Measurements from ENCODE around the gene SHC1. TPM values are rescaled to one million over a fixed set of nuclear protein-coding genes. Genes with fewer than 3 reads are reported as not detected.

The SHC1 gene
- total RNA-seq, 1 donor from 2014 or later, result 69.0 TPM

DNA sequence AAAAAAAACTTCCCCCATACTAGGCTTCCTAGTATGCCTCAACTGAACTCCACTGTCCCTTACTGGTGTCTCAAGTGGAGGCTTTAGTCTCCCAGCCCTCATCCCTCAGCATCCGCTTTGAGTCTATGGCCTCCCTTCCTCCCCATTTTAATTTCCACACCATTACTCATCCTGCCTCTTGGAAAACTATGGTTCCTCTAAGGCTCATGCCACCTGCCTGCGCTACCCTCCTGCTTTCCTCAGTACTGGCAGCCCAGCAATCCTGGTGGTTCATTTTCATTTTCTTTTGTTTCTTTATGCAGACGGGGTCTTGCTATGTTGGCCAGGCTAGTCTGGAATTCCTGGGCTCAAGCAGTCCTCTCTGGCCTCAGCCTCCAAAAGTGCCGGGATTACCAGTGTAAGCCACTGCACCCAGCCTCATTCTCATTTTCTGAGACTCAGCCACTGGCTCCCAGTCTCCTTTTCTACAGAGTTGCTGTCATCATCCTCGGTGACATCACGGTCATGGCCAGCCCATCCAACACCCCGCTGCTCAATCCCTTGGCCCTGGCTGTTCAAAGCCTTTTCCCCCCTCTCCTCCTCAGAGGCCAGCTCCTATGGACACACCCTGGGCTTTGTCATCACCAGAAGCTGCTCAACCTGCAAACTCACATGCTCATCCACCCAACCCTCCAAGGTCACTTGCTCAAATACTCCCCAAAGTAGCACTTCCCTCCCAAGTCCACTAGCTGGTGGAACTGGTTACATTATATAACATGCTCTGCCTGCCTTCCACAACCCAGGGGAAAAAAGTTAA lies 31.7 kb downstream of the SHC1 start:
- peaks cover 62% of the 10 kb centered on the region for H3K4me1 Mint-ChIP-seq
- H3K4me3 ChIP-seq, result no peak overlapping the region
- no peak overlapping the region for H2AFZ ChIP-seq (replicated peaks)
- no peaks in the 10 kb centered on the region for H3K27me3 ChIP-seq
- no peaks in the 10 kb centered on the region for H3K9me3 ChIP-seq (ENCODE audit: low read depth)
- H4K20me1 ChIP-seq (ENCODE audit: low read depth), result peaks cover under 1% of the 10 kb centered on the region
- H3K9ac ChIP-seq, result no peak overlapping the region
- H3K27me3 Mint-ChIP-seq (ENCODE audit: insufficient read depth, low read depth), result peaks cover 13% of the 10 kb centered on the region
- TF ChIP-seq EZH2 (IDR thresholded peaks at IDR 0.05) (no peak), EZH2phosphoT487 (IDR thresholded peaks at IDR 0.05) (no peak)
- TF ChIP-seq, protein P1, sequence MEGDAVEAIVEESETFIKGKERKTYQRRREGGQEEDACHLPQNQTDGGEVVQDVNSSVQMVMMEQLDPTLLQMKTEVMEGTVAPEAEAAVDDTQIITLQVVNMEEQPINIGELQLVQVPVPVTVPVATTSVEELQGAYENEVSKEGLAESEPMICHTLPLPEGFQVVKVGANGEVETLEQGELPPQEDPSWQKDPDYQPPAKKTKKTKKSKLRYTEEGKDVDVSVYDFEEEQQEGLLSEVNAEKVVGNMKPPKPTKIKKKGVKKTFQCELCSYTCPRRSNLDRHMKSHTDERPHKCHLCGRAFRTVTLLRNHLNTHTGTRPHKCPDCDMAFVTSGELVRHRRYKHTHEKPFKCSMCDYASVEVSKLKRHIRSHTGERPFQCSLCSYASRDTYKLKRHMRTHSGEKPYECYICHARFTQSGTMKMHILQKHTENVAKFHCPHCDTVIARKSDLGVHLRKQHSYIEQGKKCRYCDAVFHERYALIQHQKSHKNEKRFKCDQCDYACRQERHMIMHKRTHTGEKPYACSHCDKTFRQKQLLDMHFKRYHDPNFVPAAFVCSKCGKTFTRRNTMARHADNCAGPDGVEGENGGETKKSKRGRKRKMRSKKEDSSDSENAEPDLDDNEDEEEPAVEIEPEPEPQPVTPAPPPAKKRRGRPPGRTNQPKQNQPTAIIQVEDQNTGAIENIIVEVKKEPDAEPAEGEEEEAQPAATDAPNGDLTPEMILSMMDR (IDR thresholded peaks at IDR 0.05), result no peak
- peaks cover 26% of the 10 kb centered on the region for H3K4me1 ChIP-seq
- peaks cover 10% of the 10 kb centered on the region for H3K79me2 ChIP-seq (ENCODE audit: low read depth)
- no peaks in the 10 kb centered on the region for H3K36me3 Mint-ChIP-seq
- DNase-seq (ENCODE audit: low spot score), result no peak
- no peak overlapping the region for H3K4me2 ChIP-seq
- peak overlapping the region; percentile 77 for H3K4me3 Mint-ChIP-seq
- H3K9me3 Mint-ChIP-seq, result no peaks in the 10 kb centered on the region
- H3K27ac Mint-ChIP-seq, result peak overlapping the region; percentile 42
- no peaks in the 10 kb centered on the region for H3K36me3 ChIP-seq
- H3K27ac ChIP-seq, result no peak overlapping the region
- H3F3A ChIP-seq (ENCODE audit: low read depth), result peaks cover 25% of the 10 kb centered on the region

DNA sequence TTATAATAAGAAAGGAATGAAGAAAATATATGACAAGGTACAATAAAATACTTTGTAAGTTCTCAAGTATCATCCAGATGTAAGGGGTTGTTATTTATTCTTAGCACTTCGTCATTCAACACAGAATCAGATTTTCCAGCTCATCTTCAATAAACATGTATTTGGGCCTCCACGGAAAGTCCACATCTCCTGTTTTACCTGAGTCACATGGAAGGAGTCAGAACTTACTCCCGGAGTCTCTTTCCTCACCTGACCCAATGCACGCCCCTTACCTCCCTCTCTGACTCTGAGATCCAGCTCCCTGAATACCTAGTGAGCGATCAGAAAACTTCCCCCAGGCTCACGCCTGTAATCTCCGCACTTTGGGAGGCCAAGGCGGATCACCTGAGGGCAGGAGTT lies 32.6 kb downstream of the SHC1 start:
- H3K27ac Mint-ChIP-seq, result peak overlapping the region; percentile 100
- H3K9ac ChIP-seq, result no peak overlapping the region
- no peak overlapping the region for H2AFZ ChIP-seq (replicated peaks)

DNA sequence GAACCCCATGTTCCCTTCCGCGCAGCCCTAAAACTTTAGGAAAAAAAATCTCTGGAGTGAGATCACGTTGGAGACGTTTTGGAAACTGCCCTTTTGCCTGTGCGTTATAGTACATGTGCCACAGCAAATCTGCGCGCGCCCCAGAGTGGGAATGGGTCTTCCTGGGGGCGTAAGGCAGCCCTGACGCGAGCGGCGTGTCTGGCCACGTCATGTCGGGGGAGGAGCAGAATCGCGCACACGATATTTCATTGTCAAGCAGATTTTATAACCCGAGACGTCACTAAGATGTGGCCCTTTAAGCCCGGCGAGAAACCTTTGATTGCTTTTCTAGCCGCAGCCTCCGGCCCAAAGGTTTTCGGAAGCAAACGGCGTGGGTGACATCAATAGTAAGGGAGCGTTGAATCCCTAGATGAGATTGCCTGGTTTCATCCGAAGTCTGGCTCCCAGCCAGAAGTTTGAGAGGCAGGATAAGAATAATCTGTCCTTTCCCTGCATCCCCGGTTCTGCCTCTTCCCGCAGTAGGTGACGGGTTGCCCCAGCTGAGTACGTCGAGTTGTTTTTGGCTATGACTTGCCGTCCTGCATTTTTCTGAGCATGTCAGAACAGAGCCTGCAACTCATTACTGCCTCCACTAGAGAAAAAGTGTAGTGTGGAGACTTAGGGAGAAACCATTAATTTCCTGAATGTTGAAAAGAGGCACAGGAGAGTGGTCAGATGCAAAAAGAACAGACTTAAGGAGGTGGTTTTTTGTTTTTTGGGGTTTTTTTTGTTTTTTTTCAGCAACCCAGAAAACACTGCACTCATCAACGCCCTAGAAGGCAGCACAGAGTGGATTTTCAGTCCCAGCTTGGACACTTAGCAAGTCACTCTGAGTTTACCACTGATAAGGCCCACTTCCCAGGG lies 33.2 kb downstream of the SHC1 start:
- no peak for TF ChIP-seq EZH2 (IDR thresholded peaks at IDR 0.05)
- TF ChIP-seq, protein P1 (IDR thresholded peaks at IDR 0.05), result peak; percentile 21
- Histone ChIP-seq H3K9me3 (ENCODE audit: low read depth) (no peaks in the 10 kb centered on the region), H3K4me2 (peak overlapping the region; percentile 81), H3K27ac (peak overlapping the region; percentile 97), H3K4me1 (peaks cover 26% of the 10 kb centered on the region), H3F3A (ENCODE audit: low read depth) (peaks cover 23% of the 10 kb centered on the region), H3K9ac (peak overlapping the region; percentile 96), H3K4me3 (peak overlapping the region; percentile 62), H3K36me3 (no peaks in the 10 kb centered on the region), H3K79me2 (ENCODE audit: low read depth) (peaks cover 10% of the 10 kb centered on the region), H3K27me3 (no peaks in the 10 kb centered on the region), H4K20me1 (ENCODE audit: low read depth) (no peaks in the 10 kb centered on the region), H2AFZ (replicated peaks) (peak overlapping the region; percentile 88)
- Mint-ChIP-seq H3K4me3 (peak overlapping the region; percentile 94), H3K27me3 (ENCODE audit: insufficient read depth, low read depth) (peaks cover 15% of the 10 kb centered on the region), H3K36me3 (no peaks in the 10 kb centered on the region), H3K27ac (peak overlapping the region; percentile 100), H3K9me3 (no peaks in the 10 kb centered on the region), H3K4me1 (peaks cover 56% of the 10 kb centered on the region)
- DNase-seq (ENCODE audit: low spot score), result peak; percentile 88

More for the DNA sequence above, 32.6 kb downstream of the SHC1 start:
- Histone ChIP-seq H3F3A (ENCODE audit: low read depth) (peaks cover 25% of the 10 kb centered on the region), H3K36me3 (no peaks in the 10 kb centered on the region), H3K9me3 (ENCODE audit: low read depth) (no peaks in the 10 kb centered on the region), H3K4me2 (peak overlapping the region; percentile 81), H3K79me2 (ENCODE audit: low read depth) (peaks cover 10% of the 10 kb centered on the region), H4K20me1 (ENCODE audit: low read depth) (no peaks in the 10 kb centered on the region), H3K4me3 (no peak overlapping the region), H3K27ac (no peak overlapping the region), H3K27me3 (no peaks in the 10 kb centered on the region), H3K4me1 (peaks cover 26% of the 10 kb centered on the region)
- Mint-ChIP-seq H3K4me1 (peaks cover 56% of the 10 kb centered on the region), H3K4me3 (peak overlapping the region; percentile 94), H3K27me3 (ENCODE audit: insufficient read depth, low read depth) (peaks cover 15% of the 10 kb centered on the region), H3K36me3 (no peaks in the 10 kb centered on the region), H3K9me3 (no peaks in the 10 kb centered on the region)
- TF ChIP-seq EZH2phosphoT487 (IDR thresholded peaks at IDR 0.05) (no peak), EZH2 (IDR thresholded peaks at IDR 0.05) (no peak)
- TF ChIP-seq, protein P1 (IDR thresholded peaks at IDR 0.05), result no peak
- DNase-seq (ENCODE audit: low spot score), result no peak

Data from neural progenitor cell (in vitro differentiated cells).